HEK293T (cell line): Measurements from ENCODE around the gene STXBP6.

Experiments
- CTCF ChIA-PET: fragments of 350-600 bp; formaldehyde crosslinking; extraction: SDS; loops from one replicate; lab custom pipeline; 2021; ENCODE audit warnings: antibody characterized with exemption, inconsistent platforms; lab: Yijun Ruan, JAX
- POLR2A ChIA-PET: fragments of 350-600 bp; formaldehyde crosslinking; extraction: SDS; loops from one replicate; lab custom pipeline; 2020; ENCODE audit warnings: antibody characterized with exemption, inconsistent platforms; lab: Yijun Ruan, JAX
- DNase-seq: peaks from one replicate; pipeline ENCODE4 v3.0.0; 2012; ENCODE audit warnings: mixed read lengths; ENCODE audit errors: extremely low spot score
- ARNT ChIP-seq: fragments of 450-650 bp; IDR thresholded peaks from 2 replicates; pipeline ENCODE4 v1.6.1; 2017; ENCODE audit warnings: mild to moderate bottlenecking
- BHLHE40 ChIP-seq: fragments of 450-650 bp; IDR thresholded peaks from 2 replicates; pipeline ENCODE4 v1.6.1; 2016; ENCODE audit warnings: mild to moderate bottlenecking, moderate library complexity, borderline replicate concordance
- CTBP1 ChIP-seq: fragments of 450-650 bp; IDR thresholded peaks from 2 replicates; pipeline ENCODE4 v1.6.1; 2016; ENCODE audit warnings: borderline replicate concordance
- ELF4 ChIP-seq: fragments of 450-650 bp; IDR thresholded peaks from 2 replicates; pipeline ENCODE4 v1.6.1; 2017; ENCODE audit warnings: antibody characterized with exemption
- FOXA1 ChIP-seq: fragments of 450-650 bp; IDR thresholded peaks from 2 replicates; pipeline ENCODE4 v1.6.1; 2016; ENCODE audit warnings: mild to moderate bottlenecking
- FOXK2 ChIP-seq: fragments of 450-650 bp; IDR thresholded peaks from 2 replicates; pipeline ENCODE4 v1.6.1; 2016; ENCODE audit warnings: mild to moderate bottlenecking
- FOXM1 ChIP-seq: fragments of 450-650 bp; IDR thresholded peaks from 2 replicates; pipeline ENCODE4 v1.6.1; 2017; ENCODE audit warnings: mild to moderate bottlenecking, borderline replicate concordance
- HDGF ChIP-seq: fragments of 450-650 bp; IDR thresholded peaks from 2 replicates; pipeline ENCODE4 v1.6.1; 2017; ENCODE audit warnings: antibody characterized with exemption, borderline replicate concordance
- L3MBTL2 ChIP-seq: fragments of 450-650 bp; conservative IDR thresholded peaks from 2 replicates; pipeline ENCODE4 v1.6.1; 2016; ENCODE audit warnings: mild to moderate bottlenecking
- LEF1 ChIP-seq: fragments of 450-650 bp; IDR thresholded peaks from 2 replicates; pipeline ENCODE4 v1.6.1; 2017; ENCODE audit warnings: mild to moderate bottlenecking, borderline replicate concordance
- NFRKB ChIP-seq: fragments of 450-650 bp; IDR thresholded peaks from 2 replicates; pipeline ENCODE4 v1.6.1; 2016; ENCODE audit warnings: mild to moderate bottlenecking, moderate library complexity
- PKNOX1 ChIP-seq: fragments of 450-650 bp; IDR thresholded peaks from 2 replicates; pipeline ENCODE4 v1.6.1; 2016
- SP1 ChIP-seq: fragments of 450-650 bp; IDR thresholded peaks from 2 replicates; pipeline ENCODE4 v1.6.1; 2017
- SUZ12 ChIP-seq: fragments of 450-650 bp; IDR thresholded peaks from 2 replicates; pipeline ENCODE4 v1.6.1; 2016; ENCODE audit warnings: mild to moderate bottlenecking
- TARDBP ChIP-seq: fragments of 450-650 bp; IDR thresholded peaks from 2 replicates; pipeline ENCODE4 v1.6.1; 2016
- ZNF384 ChIP-seq: fragments of 450-650 bp; IDR thresholded peaks from 2 replicates; pipeline ENCODE4 v1.6.1; 2016

STXBP6 gene

DNA sequence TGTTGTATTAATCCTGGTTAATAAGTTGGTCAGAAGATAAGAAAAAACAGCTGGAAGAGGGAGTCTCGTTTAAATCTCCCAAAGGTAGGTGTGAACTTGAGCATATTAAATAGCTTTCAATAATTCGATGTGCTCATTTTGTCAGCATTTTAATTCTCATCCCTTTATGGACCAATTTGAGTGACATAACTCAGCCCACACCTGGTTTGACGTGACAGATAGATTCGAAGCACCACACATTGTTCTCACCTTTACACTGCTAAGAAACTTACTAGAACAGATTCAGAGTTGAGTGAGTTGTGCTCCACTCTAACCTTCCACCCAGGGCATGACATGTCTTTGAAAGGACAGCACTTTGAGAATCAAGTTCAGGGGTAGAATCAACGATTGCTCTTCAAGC, 254.5 kb downstream of the STXBP6 start:
- TF ChIP-seq LEF1 (no peak), PKNOX1 (no peak), ZNF384 (no peak), ELF4 (no peak), FOXA1 (no peak), L3MBTL2 (no peak)
- POLR2A ChIA-PET, result no interaction called here
- CTCF ChIA-PET, result no interaction called here
- DNase-seq, result no peak

DNA sequence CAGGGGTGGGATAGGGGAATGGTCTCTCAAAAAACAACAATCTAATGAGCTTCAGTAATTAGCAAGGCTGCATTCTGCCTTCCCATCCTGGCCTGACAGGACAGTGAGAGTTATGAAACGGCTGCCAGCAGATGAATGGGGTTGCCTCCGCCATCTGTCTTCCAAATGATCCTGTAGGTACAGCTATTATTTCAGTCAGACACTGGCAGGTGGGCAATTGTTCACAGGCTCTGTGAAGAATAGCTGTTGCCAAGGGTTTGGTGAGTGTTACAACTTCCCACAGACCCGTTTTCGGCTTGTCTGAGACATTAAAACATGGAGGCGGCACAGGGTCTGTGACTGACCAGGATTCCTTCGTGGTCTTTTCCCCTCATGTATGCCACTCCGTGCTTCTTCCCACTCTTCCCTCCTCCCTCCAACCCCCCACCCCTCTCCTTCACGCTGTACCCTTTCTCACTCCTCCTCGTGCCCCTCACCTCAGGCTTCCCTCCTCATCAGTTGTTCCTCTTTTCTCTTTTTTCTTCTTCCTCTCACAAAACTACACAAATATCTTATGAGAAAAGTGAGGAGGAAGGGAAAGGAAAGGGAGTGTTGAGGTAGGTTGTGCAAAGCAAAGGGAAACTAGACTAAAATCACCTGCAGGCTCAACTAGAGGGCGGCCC, 255.2 kb downstream of the STXBP6 start:
- TF ChIP-seq CTBP1, result no peak
- no peak for TF ChIP-seq SP1
- TF ChIP-seq NFRKB, result no peak
- TF ChIP-seq TARDBP, result no peak
- no peak for TF ChIP-seq ARNT
- TF ChIP-seq FOXK2, result no peak
- no peak for TF ChIP-seq FOXA1
- TF ChIP-seq BHLHE40, result no peak
- no peak for TF ChIP-seq ELF4
- no peak for TF ChIP-seq SUZ12
- no peak for TF ChIP-seq ZNF384
- no peak for TF ChIP-seq L3MBTL2
- TF ChIP-seq PKNOX1, result no peak
- no peak for TF ChIP-seq LEF1
- no peak for TF ChIP-seq HDGF
- no peak for TF ChIP-seq FOXM1
- no peak for DNase-seq
- POLR2A ChIA-PET, result no interaction called here
- CTCF ChIA-PET, result no interaction called here

DNA sequence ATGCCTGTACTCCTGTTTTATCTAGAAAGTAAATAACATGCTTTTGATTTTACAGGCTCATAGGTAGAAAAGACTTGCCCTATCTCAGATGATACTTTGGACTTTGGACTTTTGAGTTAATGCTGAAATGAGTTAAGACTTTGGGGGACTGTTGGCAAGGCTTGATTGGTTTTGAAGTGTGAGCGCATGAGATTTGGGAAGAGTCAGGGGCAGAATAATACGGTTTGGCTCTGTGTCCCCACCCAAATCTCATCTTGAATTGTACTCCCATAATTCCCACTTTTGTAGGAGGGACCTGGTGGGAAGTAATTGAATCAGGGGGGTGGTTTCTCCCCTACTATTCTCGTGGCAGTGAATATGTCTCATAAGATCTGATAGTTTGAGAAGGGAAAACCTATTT, 259.8 kb downstream of the STXBP6 start:
- CTCF ChIA-PET, result no interaction called here
- TF ChIP-seq ARNT (no peak), CTBP1 (no peak), ZNF384 (no peak), SUZ12 (no peak), L3MBTL2 (no peak), HDGF (no peak), LEF1 (no peak), ELF4 (no peak), FOXM1 (no peak), SP1 (no peak), PKNOX1 (no peak), NFRKB (no peak), FOXK2 (no peak), BHLHE40 (no peak), FOXA1 (no peak), TARDBP (no peak)
- POLR2A ChIA-PET, result no interaction called here
- DNase-seq, result no peak

GRCh38 chr14:24789378-24789884, 260.5 kb downstream of the STXBP6 start:
- no peak for TF ChIP-seq HDGF
- TF ChIP-seq CTBP1, result no peak
- POLR2A ChIA-PET, result no interaction called here
- no peak for DNase-seq
- CTCF ChIA-PET, result interaction anchor here (1.0 kb wide), 1 partner anchor 16 kb away, joined by 4 read pairs; no protein-coding TSS in a partner anchor

DNA sequence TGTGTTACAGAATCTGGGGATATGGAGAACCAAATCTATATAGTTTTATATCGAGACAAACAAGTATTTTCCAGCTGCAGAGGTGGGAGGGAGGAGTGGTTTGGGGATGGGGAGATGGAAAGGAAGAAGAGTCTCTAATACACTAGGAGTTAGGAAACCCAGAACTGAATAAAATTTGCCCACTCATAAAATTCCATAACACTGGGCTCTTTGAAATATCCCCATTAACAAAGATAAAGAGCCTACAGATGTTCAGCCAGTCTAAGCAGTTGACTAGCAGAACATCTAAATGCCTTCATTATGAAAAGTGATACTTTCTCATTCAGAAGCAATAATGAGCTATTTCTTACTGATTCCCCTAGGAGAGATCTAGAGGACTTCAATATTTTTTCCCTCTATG, 264.2 kb downstream of the STXBP6 start:
- ChIA-PET CTCF (no interaction called here), POLR2A (no interaction called here)
- no peak for DNase-seq
- TF ChIP-seq FOXM1, result no peak
- no peak for TF ChIP-seq BHLHE40
- TF ChIP-seq LEF1, result no peak
- no peak for TF ChIP-seq NFRKB
- no peak for TF ChIP-seq ARNT
- no peak for TF ChIP-seq FOXK2
- no peak for TF ChIP-seq CTBP1
- TF ChIP-seq PKNOX1, result no peak
- no peak for TF ChIP-seq L3MBTL2
- TF ChIP-seq ELF4, result no peak
- no peak for TF ChIP-seq SP1
- no peak for TF ChIP-seq ZNF384
- TF ChIP-seq SUZ12, result no peak
- no peak for TF ChIP-seq HDGF
- TF ChIP-seq FOXA1, result no peak

GRCh38 chr14:24784981-24785380, 265.0 kb downstream of the STXBP6 start:
- ChIA-PET POLR2A (no interaction called here), CTCF (no interaction called here)
- TF ChIP-seq SP1 (no peak), FOXM1 (no peak), L3MBTL2 (no peak), ZNF384 (no peak), CTBP1 (no peak), ARNT (no peak), LEF1 (no peak), FOXK2 (no peak), SUZ12 (no peak), TARDBP (no peak), FOXA1 (no peak), ELF4 (no peak), BHLHE40 (no peak), NFRKB (no peak)
- DNase-seq, result no peak
